ENCODE results near the gene PLCH1. TPM values are rescaled to one million over a fixed set of nuclear protein-coding genes. Genes with fewer than 3 reads are reported as not detected.

PLCH1 gene
- total RNA-seq, 3 donors from 2014 or later, result 4.2 to 13.2 (median 10.2) TPM

DNA sequence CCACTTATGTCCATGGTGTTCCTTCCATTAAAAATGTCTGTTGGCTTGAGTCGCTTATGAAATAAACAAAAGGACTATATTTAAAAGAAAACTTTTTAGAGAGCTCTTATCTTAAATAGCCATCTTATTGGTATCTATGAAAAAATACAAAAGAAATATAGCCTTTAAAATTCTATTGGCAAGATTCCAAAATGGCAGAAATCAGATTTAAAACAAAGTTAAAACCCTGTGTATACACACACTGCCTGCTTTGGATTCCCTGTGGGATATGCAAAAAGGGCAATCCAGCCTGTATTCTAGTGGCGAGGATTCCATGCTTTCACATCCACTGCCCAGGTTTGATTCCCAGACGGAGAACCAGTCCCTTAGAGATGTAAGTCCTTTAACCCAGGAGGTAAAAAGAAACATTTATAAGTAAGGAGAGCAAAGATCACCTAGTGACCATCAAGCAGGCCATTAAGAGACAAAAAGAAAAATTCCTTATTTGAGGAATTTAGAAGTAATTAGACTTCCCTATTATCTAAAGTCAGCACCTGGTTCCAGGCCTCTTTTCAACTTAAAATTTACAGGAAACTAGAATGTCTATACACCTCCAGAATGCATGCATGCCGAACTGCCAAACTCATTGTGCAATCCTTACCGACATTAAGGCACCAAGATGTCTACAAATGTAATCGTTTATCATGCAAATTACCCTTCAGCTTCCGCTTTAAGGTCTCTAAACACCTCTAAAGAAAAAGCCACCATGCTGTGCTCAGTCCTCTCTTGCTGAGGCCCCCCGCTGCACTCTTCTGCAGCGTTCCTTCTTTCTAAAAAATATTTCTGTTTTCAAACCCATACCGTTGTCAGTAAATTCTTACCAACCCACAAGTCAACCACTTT is 381.8 kb downstream of the PLCH1 start:
- H3K36me3 ChIP-seq (ENCODE audit: low read depth), result no peaks in the 10 kb centered on the region
- DNase-seq (no peak), ATAC-seq (no peak)
- no peak overlapping the region for H3K4me3 ChIP-seq
- no peak for TF ChIP-seq CTCF (IDR thresholded peaks at IDR 0.05)
- H3K4me1 ChIP-seq (ENCODE audit: low read depth), result no peaks in the 10 kb centered on the region
- peaks cover 8% of the 10 kb centered on the region for H3K9me3 ChIP-seq
- intact Hi-C loops (cut with DNase I, micrococcal nuclease), result no loop called here

GRCh38 chr3:155360281-155360680 is 384.6 kb downstream of the PLCH1 start:
- ATAC-seq (no peak), DNase-seq (no peak)
- Histone ChIP-seq H3K36me3 (ENCODE audit: low read depth) (no peaks in the 10 kb centered on the region), H3K4me1 (ENCODE audit: low read depth) (no peaks in the 10 kb centered on the region), H3K9me3 (peaks cover 2% of the 10 kb centered on the region), H3K4me3 (no peak overlapping the region)
- TF ChIP-seq CTCF (IDR thresholded peaks at IDR 0.05), result no peak
- intact Hi-C loops (cut with DNase I, micrococcal nuclease), result no loop called here

GRCh38 chr3:155356594-155357370 is 388.1 kb downstream of the PLCH1 start:
- DNase-seq (no peak), ATAC-seq (no peak)
- H3K9me3 ChIP-seq, result no peaks in the 10 kb centered on the region
- TF ChIP-seq CTCF (IDR thresholded peaks at IDR 0.05), result no peak
- H3K4me3 ChIP-seq, result no peak overlapping the region
- H3K4me1 ChIP-seq (ENCODE audit: low read depth), result no peaks in the 10 kb centered on the region
- no peaks in the 10 kb centered on the region for H3K36me3 ChIP-seq (ENCODE audit: low read depth)
- intact Hi-C loops (cut with DNase I, micrococcal nuclease), result loop anchor here in 1 of 2 donors (10.0 kb wide), 1 partner anchor 348 kb away; no protein-coding TSS in a partner anchor

- ATAC-seq, result no peak
- intact Hi-C loops (cut with DNase I, micrococcal nuclease), result loop anchor here (5.0 to 10.0 kb wide), 2 partner anchors 348 to 350 kb away; no protein-coding TSS in a partner anchor
- Histone ChIP-seq H3K4me1 (ENCODE audit: low read depth) (no peaks in the 10 kb centered on the region), H3K9me3 (no peaks in the 10 kb centered on the region), H3K36me3 (ENCODE audit: low read depth) (no peaks in the 10 kb centered on the region), H3K4me3 (no peak overlapping the region)
- no peak for TF ChIP-seq CTCF (IDR thresholded peaks at IDR 0.05)
- no peak for DNase-seq
Observed at GRCh38 chr3:155354658-155355057, 390.2 kb downstream of the PLCH1 start.

DNA sequence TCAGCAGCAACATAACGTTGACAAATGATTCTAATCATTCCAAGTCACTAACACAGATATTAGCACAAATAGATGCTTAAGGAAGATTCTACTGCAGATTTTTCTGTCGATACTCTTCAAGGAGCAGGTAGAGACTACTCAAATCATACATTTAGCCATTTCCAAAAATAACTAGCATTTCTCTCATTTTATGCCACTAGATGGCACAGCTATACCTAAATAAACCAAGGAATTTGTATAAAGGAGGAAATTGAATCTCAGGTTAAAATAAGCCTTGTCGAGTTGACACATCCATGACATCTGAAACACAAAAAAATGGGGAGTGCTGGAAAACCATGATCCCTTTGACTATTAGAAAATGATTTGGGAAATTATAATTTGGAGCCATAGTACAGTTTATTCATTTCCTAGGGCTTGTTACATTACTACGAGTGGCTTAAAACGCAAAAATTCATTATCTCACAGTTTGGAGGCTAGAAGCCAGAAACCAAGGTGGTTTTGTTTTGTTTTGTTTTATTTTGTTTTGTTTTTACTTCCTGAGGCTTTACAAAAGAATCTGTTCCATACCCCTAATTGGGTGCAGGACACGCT is 391.9 kb downstream of the PLCH1 start:
- DNase-seq, result no peak
- H3K9me3 ChIP-seq, result no peaks in the 10 kb centered on the region
- H3K4me1 ChIP-seq (ENCODE audit: low read depth), result no peaks in the 10 kb centered on the region
- ATAC-seq, result no peak
- H3K4me3 ChIP-seq, result no peak overlapping the region
- H3K36me3 ChIP-seq (ENCODE audit: low read depth), result no peaks in the 10 kb centered on the region
- no peak for TF ChIP-seq CTCF (IDR thresholded peaks at IDR 0.05)
- intact Hi-C loops (cut with DNase I, micrococcal nuclease), result loop anchor here (5.0 to 10.0 kb wide), 2 partner anchors 349 to 352 kb away; no protein-coding TSS in a partner anchor

Data from mucosa of descending colon (tissue), 3 donors.